Measurements from ENCODE around the gene RNF223. TPM values are rescaled to one million over a fixed set of nuclear protein-coding genes. Genes with fewer than 3 reads are reported as not detected.

Gene RNF223
- total RNA-seq, 5 donors from 2014 or later (not counting 1 experiment from before 2014, with no cell fraction given) = not detected

DNA sequence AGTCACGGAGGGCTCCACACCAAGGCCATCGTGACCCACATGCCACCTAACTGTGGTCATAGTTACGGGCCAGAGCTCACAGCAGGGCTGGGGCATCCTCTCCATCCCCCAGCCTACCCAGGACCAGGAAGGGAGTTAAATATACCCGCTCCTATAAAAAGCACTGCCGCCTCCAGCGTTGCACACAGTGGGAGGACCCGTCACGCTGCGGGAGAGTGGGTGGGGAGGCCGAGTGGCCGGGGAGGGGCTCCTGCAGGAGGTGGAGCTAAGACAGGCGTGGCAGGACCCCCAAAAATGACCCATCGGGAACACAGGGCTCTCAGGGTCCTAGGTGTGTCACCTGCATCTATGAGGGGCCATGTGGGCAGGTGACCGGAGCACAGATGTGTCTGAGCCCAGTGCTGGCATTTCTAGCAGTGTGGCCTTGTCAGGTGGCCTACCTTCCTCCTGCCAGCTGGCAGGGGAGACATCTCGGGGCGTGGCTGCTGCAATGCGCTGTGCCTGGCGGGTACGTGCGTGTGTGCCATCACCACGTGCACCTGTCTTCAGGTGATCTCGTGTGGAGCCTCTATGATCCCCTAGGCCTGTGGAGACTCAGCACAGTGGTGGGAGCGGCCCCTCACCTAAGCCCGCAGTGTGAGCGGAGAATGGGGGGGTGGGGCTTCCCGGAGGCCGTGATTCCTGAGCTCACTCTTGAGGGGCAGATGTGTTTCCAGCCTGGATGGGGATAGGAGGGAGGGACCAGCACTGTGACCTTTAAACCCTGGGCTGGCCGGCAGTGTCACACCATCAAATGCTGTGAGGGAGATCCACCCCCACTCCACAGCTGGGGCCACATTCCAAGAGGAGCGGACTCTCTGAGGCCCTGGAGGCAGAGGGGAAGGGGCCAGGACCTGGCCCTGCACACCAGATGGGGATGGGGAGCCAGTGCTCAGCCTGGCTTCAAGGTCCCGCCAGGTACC lies 36.5 kb downstream of the RNF223 start:
- Histone ChIP-seq H3K4me3 (ENCODE audit: control insufficient read depth in 1 of 2, extremely low read depth in 1 of 2, low read length in 1 of 2) (no peak overlapping the region), H3K27ac (ENCODE audit: low read length) (no peak overlapping the region), H3K9me3 (no peaks in the 10 kb centered on the region), H3K36me3 (ENCODE audit: control insufficient read depth in 2 of 2, extremely low read depth in 1 of 2, insufficient read depth in 1 of 2, low read length in 1 of 2) (no peaks in the 10 kb centered on the region), H3K4me1 (ENCODE audit: control insufficient read depth in 1 of 2, extremely low read depth in 1 of 2, insufficient read depth in 2 of 2, low read length in 2 of 2) (peaks cover 0 to 37% of the 10 kb centered on the region in 2 experiments), H3K27me3 (replicated peaks in 1 of 2; ENCODE audit: control insufficient read depth in 2 of 2, extremely low read depth in 1 of 2, insufficient read depth in 2 of 2, low read length in 1 of 2) (peaks cover 0 to 69% of the 10 kb centered on the region in 2 experiments)
- ATAC-seq (replicated peaks in 1 of 4) (no peak), DNase-seq (no peak)
- H3K9me3 Mint-ChIP-seq = no peaks in the 10 kb centered on the region
- H3K4me3 Mint-ChIP-seq = no peak overlapping the region
- ChIA-PET POLR2A (no interaction called here), CTCF (no interaction called here)
- peaks cover 11 to 22% (median 16%) of the 10 kb centered on the region in 3 donors for H3K4me1 Mint-ChIP-seq
- H3K27ac Mint-ChIP-seq = no peak overlapping the region
- peaks cover 10 to 22% of the 10 kb centered on the region in 2 donors for H3K27me3 Mint-ChIP-seq
- WGBS (ENCODE audit: insufficient coverage) = 81% methylated on average over 19 of the region's 30 CpGs
- H3K36me3 Mint-ChIP-seq = no peaks in the 10 kb centered on the region

GRCh38 chr1:1035291-1035943 lies 38.7 kb downstream of the RNF223 start:
- H3K4me1 ChIP-seq (ENCODE audit: control insufficient read depth in 1 of 2, extremely low read depth in 1 of 2, insufficient read depth in 2 of 2, low read length in 2 of 2) = peaks cover 0 to 40% of the 10 kb centered on the region in 2 experiments
- no peaks in the 10 kb centered on the region for H3K36me3 ChIP-seq (ENCODE audit: control insufficient read depth in 2 of 2, extremely low read depth in 1 of 2, insufficient read depth in 1 of 2, low read length in 1 of 2)
- H3K27me3 ChIP-seq (replicated peaks in 1 of 2; ENCODE audit: control insufficient read depth in 2 of 2, extremely low read depth in 1 of 2, insufficient read depth in 2 of 2, low read length in 1 of 2) = peaks cover 0 to 88% of the 10 kb centered on the region in 2 experiments
- no peaks in the 10 kb centered on the region for H3K9me3 ChIP-seq
- no peak overlapping the region for H3K4me3 ChIP-seq (ENCODE audit: control insufficient read depth in 1 of 2, extremely low read depth in 1 of 2, low read length in 1 of 2)
- Mint-ChIP-seq H3K27ac (no peak overlapping the region), H3K4me3 (peak overlapping the region in 1 of 3 donors; percentile 3), H3K9me3 (no peaks in the 10 kb centered on the region), H3K27me3 (peaks cover 16 to 30% of the 10 kb centered on the region in 2 donors), H3K4me1 (peaks cover 14 to 29% (median 23%) of the 10 kb centered on the region in 3 donors), H3K36me3 (no peaks in the 10 kb centered on the region)
- DNase-seq (no peak), ATAC-seq (replicated peaks in 1 of 4) (no peak)
- ChIA-PET CTCF (no interaction called here), POLR2A (no interaction called here)
- 85% methylated on average over 16 of the region's 19 CpGs for WGBS (ENCODE audit: insufficient coverage)
- H3K27ac ChIP-seq (ENCODE audit: low read length) = no peak overlapping the region

- peaks cover 9 to 23% (median 18%) of the 10 kb centered on the region in 3 donors for H3K4me1 Mint-ChIP-seq
- POLR2A ChIA-PET = no interaction called here
- CTCF ChIA-PET = no interaction called here
Observed at GRCh38 chr1:1034439-1034781, 39.7 kb downstream of the RNF223 start.

GRCh38 chr1:1033731-1034438 lies 40.2 kb downstream of the RNF223 start:
- WGBS (ENCODE audit: insufficient coverage) = 2% methylated on average over 67 of the region's 71 CpGs
- CTCF ChIA-PET = interaction anchor here in 1 of 2 donors (0.5 kb wide), 1 partner anchor 14 kb away, joined by 4 read pairs; the partner anchor contains the start of gene AGRN
- Mint-ChIP-seq H3K27ac (no peak overlapping the region), H3K27me3 (peaks cover 16 to 30% of the 10 kb centered on the region in 2 donors), H3K36me3 (no peaks in the 10 kb centered on the region), H3K4me3 (peak overlapping the region in 2 of 3 donors; percentile 41 to 59), H3K4me1 (peaks cover 6 to 17% (median 13%) of the 10 kb centered on the region in 3 donors), H3K9me3 (no peaks in the 10 kb centered on the region)
- peak in 1 of 35 experiments; percentile 35 for DNase-seq
- no peaks in the 10 kb centered on the region for H3K9me3 ChIP-seq
- no peak overlapping the region for H3K27ac ChIP-seq (ENCODE audit: low read length)
- POLR2A ChIA-PET = no interaction called here
- H3K4me1 ChIP-seq (ENCODE audit: control insufficient read depth in 1 of 2, extremely low read depth in 1 of 2, insufficient read depth in 2 of 2, low read length in 2 of 2) = peaks cover 0 to 24% of the 10 kb centered on the region in 2 experiments
- peak overlapping the region in 1 of 2 donors; percentile 32 for H3K4me3 ChIP-seq (ENCODE audit: control insufficient read depth in 1 of 2, extremely low read depth in 1 of 2, low read length in 1 of 2)
- H3K27me3 ChIP-seq (replicated peaks in 1 of 2; ENCODE audit: control insufficient read depth in 2 of 2, extremely low read depth in 1 of 2, insufficient read depth in 2 of 2, low read length in 1 of 2) = peaks cover 0 to 76% of the 10 kb centered on the region in 2 experiments
- peak in 3 of 4 experiments; percentile 1 to 21 (median 18) for ATAC-seq (replicated peaks in 1 of 4)
- no peaks in the 10 kb centered on the region for H3K36me3 ChIP-seq (ENCODE audit: control insufficient read depth in 2 of 2, extremely low read depth in 1 of 2, insufficient read depth in 1 of 2, low read length in 1 of 2)

More at GRCh38 chr1:1034439-1034781, 39.7 kb downstream of the RNF223 start:
- 46% methylated on average over 30 of the region's 30 CpGs for WGBS (ENCODE audit: insufficient coverage)
- H3K27ac ChIP-seq (ENCODE audit: low read length) = no peak overlapping the region
- ATAC-seq (replicated peaks in 1 of 4) = no peak
- peaks cover 0 to 81% of the 10 kb centered on the region in 2 experiments for H3K27me3 ChIP-seq (replicated peaks in 1 of 2; ENCODE audit: control insufficient read depth in 2 of 2, extremely low read depth in 1 of 2, insufficient read depth in 2 of 2, low read length in 1 of 2)
- peak overlapping the region; percentile 31 to 64 (median 59) for H3K4me3 Mint-ChIP-seq
- no peaks in the 10 kb centered on the region for H3K9me3 Mint-ChIP-seq
- no peaks in the 10 kb centered on the region for H3K9me3 ChIP-seq
- peaks cover 16 to 30% of the 10 kb centered on the region in 2 donors for H3K27me3 Mint-ChIP-seq
- peaks cover 0 to 30% of the 10 kb centered on the region in 2 experiments for H3K4me1 ChIP-seq (ENCODE audit: control insufficient read depth in 1 of 2, extremely low read depth in 1 of 2, insufficient read depth in 2 of 2, low read length in 2 of 2)
- H3K27ac Mint-ChIP-seq = no peak overlapping the region
- no peak for DNase-seq
- H3K4me3 ChIP-seq (ENCODE audit: control insufficient read depth in 1 of 2, extremely low read depth in 1 of 2, low read length in 1 of 2) = peak overlapping the region in 1 of 2 donors; percentile 25
- H3K36me3 ChIP-seq (ENCODE audit: control insufficient read depth in 2 of 2, extremely low read depth in 1 of 2, insufficient read depth in 1 of 2, low read length in 1 of 2) = no peaks in the 10 kb centered on the region
- no peaks in the 10 kb centered on the region for H3K36me3 Mint-ChIP-seq

DNA sequence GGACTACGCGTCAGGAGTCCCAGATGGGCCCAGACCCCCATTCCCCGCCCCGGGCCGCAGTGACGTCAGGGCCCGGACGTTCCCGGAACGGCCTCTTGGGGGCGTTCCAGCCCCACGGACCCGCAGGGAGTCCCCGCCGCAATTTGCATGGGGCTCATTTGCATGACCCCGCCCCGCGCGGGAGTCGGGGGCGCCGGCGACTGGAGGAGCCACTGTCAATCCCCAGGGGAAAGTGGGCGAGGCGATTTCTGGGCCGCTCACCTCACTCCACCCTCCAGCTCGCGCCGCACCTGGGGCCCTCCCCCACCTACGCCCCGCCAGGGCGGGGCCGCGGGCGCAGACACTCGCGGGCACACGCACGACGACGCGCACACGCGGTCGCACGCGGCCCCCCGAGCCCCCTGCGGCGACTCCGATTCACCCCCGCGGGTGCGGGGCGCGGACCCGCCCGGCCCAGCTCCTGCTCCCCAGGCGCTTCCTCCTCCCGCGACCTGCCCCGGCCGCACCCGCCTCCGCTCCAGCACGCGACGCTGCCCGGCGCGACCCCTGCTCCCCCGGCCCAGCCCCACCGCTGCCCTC lies 41.0 kb downstream of the RNF223 start:
- peak; percentile 85 to 95 (median 88) for ATAC-seq (replicated peaks in 1 of 4)
- peak overlapping the region; percentile 32 to 33 for H3K4me3 ChIP-seq (ENCODE audit: control insufficient read depth in 1 of 2, extremely low read depth in 1 of 2, low read length in 1 of 2)
- POLR2A ChIA-PET = no interaction called here
- no peak overlapping the region for H3K27ac ChIP-seq (ENCODE audit: low read length)
- no peak overlapping the region for H3K27ac Mint-ChIP-seq
- peaks cover 10 to 24% of the 10 kb centered on the region in 2 donors for H3K27me3 Mint-ChIP-seq
- peaks cover 3 to 11% (median 7%) of the 10 kb centered on the region in 3 donors for H3K4me1 Mint-ChIP-seq
- WGBS (ENCODE audit: insufficient coverage) = under 1% methylated on average over 69 of the region's 73 CpGs
- H3K4me3 Mint-ChIP-seq = peak overlapping the region; percentile 49 to 73 (median 53)
- no peaks in the 10 kb centered on the region for H3K9me3 Mint-ChIP-seq
- H3K36me3 ChIP-seq (ENCODE audit: control insufficient read depth in 2 of 2, extremely low read depth in 1 of 2, insufficient read depth in 1 of 2, low read length in 1 of 2) = no peaks in the 10 kb centered on the region
- CTCF ChIA-PET = interaction anchor here in 1 of 2 donors (0.5 kb wide), 1 partner anchor 13 kb away, joined by 4 read pairs; the partner anchor contains the start of gene AGRN
- H3K4me1 ChIP-seq (ENCODE audit: control insufficient read depth in 1 of 2, extremely low read depth in 1 of 2, insufficient read depth in 2 of 2, low read length in 2 of 2) = peaks cover 0 to 21% of the 10 kb centered on the region in 2 experiments
- H3K9me3 ChIP-seq = no peaks in the 10 kb centered on the region
- peak; percentile 58 to 89 (median 78) for DNase-seq
- H3K36me3 Mint-ChIP-seq = no peaks in the 10 kb centered on the region
- H3K27me3 ChIP-seq (replicated peaks in 1 of 2; ENCODE audit: control insufficient read depth in 2 of 2, extremely low read depth in 1 of 2, insufficient read depth in 2 of 2, low read length in 1 of 2) = peaks cover 0 to 68% of the 10 kb centered on the region in 2 experiments

Measured in T-cell (primary cell).